Endothelial cell of umbilical vein (primary cell): ENCODE measurements around the gene REC8. TPM values are rescaled to one million over a fixed set of nuclear protein-coding genes. Genes with fewer than 3 reads are reported as not detected.

Experiments used
- BruUV-seq: library from RNA; stranded (reverse); fragments of 400-500 nt; replicated peaks from 2 replicates; lab custom pipeline; 2021; lab: Mats Ljungman, UMichigan
- CTCF ChIA-PET: fragments of 300-600, 350-600 bp; sonication (Branson Sonifier 250); formaldehyde crosslinking; loops from one replicate; lab custom pipeline; 2021; ENCODE audit warnings: antibody characterized with exemption, inconsistent platforms; lab: Charles Lee
- POLR2A ChIA-PET: fragments of 300-600, 350-600 bp; sonication (Branson Sonifier 250); formaldehyde crosslinking; loops from one replicate; lab custom pipeline; 2021; ENCODE audit warnings: antibody characterized with exemption, inconsistent platforms; lab: Charles Lee
- DNase-seq: peaks from one replicate; pipeline ENCODE4 v3.0.0-alpha.2; 2011; ENCODE audit warnings: low read depth, low spot score
- FAIRE-seq: peaks from 2 replicates; lab custom pipeline; 2011; peaks lifted over from hg19 to GRCh38; lab: Jason Lieb, UNC
- H2AFZ ChIP-seq: 2 replicates; pipeline ENCODE4 v1.6.0; 2012; ENCODE audit warnings: low read depth, low read length, control low read depth, inconsistent platforms
- H3K27ac ChIP-seq: 2 replicates; pipeline ENCODE4 v1.5.1; 2011; ENCODE audit warnings: low read depth, mild to moderate bottlenecking, control low read depth, low read length, moderate library complexity; ENCODE audit not compliant: insufficient read depth
- H3K27me3 ChIP-seq, 2 experiments: 2 replicates each; pipeline versions ENCODE4 v1.6.0 to v1.6.1; 2011; ENCODE audit warnings: low read length in 2 of 2, mixed read lengths in 1 of 2; ENCODE audit not compliant: control insufficient read depth in 2 of 2, insufficient read depth in 2 of 2
- H3K36me3 ChIP-seq, 2 experiments: 2 replicates in 1 of 2; 3 replicates in 1 of 2; pipeline ENCODE4 v1.5.1; 2011; ENCODE audit warnings: low read length in 2 of 2, mild to moderate bottlenecking in 1 of 2, moderate library complexity in 1 of 2; ENCODE audit not compliant: control insufficient read depth in 2 of 2, insufficient read depth in 2 of 2; ENCODE audit errors: extremely low read depth in 1 of 2
- H3K4me1 ChIP-seq: 3 replicates; pipeline ENCODE4 v1.5.1; 2011; ENCODE audit warnings: mild to moderate bottlenecking, low read length; ENCODE audit not compliant: control insufficient read depth, insufficient read depth; ENCODE audit errors: extremely low read depth
- H3K4me2 ChIP-seq: 2 replicates; pipeline ENCODE4 v1.6.1; 2011; ENCODE audit warnings: low read length, control low read depth, mixed read lengths; ENCODE audit not compliant: insufficient read depth
- H3K4me3 ChIP-seq, 3 experiments: fragments of 200-600 bp in 1 of 3; sonication (generic), shearing (Covaris generic) in 1 of 3; replicated peaks in 1 of 3; 2 replicates each; pipeline ENCODE4 v1.5.1; 2011 to 2016; ENCODE audit warnings: control low read depth in 3 of 3, low read length in 3 of 3, mild to moderate bottlenecking in 2 of 3, inconsistent platforms in 1 of 3, low read depth in 1 of 3, moderate library complexity in 1 of 3; ENCODE audit not compliant: insufficient read depth in 1 of 3
- H3K79me2 ChIP-seq: 2 replicates; pipeline ENCODE4 v1.6.0; 2012; ENCODE audit warnings: low read length, inconsistent platforms; ENCODE audit not compliant: control insufficient read depth, insufficient read depth
- H3K9ac ChIP-seq: replicated peaks from 2 replicates; pipeline ENCODE3; 2011; ENCODE audit warnings: low read length, control low read depth; ENCODE audit not compliant: insufficient read depth; ENCODE audit errors: extremely low read depth
- H3K9me1 ChIP-seq: replicated peaks from 3 replicates; pipeline ENCODE4 v1.6.0; 2011; ENCODE audit warnings: mild to moderate bottlenecking, low read length; ENCODE audit not compliant: control insufficient read depth, insufficient read depth; ENCODE audit errors: extremely low read depth
- H3K9me3 ChIP-seq: replicated peaks from 2 replicates; pipeline ENCODE4 v1.5.1; 2012; ENCODE audit warnings: low read length, inconsistent platforms; ENCODE audit not compliant: control insufficient read depth, insufficient read depth
- H4K20me1 ChIP-seq: replicated peaks from 2 replicates; pipeline ENCODE3; 2011; ENCODE audit warnings: mild to moderate bottlenecking, low read length; ENCODE audit not compliant: control insufficient read depth, insufficient read depth; ENCODE audit errors: extremely low read depth
- EZH2 ChIP-seq: IDR thresholded peaks from 2 replicates; pipeline ENCODE4 v1.6.1; 2012; ENCODE audit warnings: borderline replicate concordance, low read depth, mild to moderate bottlenecking, moderate library complexity, low read length, inconsistent platforms; ENCODE audit not compliant: severe bottlenecking
- GATA2 ChIP-seq: IDR thresholded peaks from 2 replicates; pipeline ENCODE4 v1.7.0; 2011; ENCODE audit warnings: low read depth, mild to moderate bottlenecking, moderate library complexity, mixed read lengths, low read length; ENCODE audit not compliant: insufficient read length, insufficient read depth
- JUN ChIP-seq: IDR thresholded peaks from 2 replicates; pipeline ENCODE4 v1.6.1; 2011; ENCODE audit warnings: borderline replicate concordance, low read depth; ENCODE audit not compliant: insufficient read length, insufficient read depth
- MAX ChIP-seq: IDR thresholded peaks from 2 replicates; pipeline ENCODE4 v1.6.1; 2011; ENCODE audit not compliant: insufficient read depth, insufficient read length
- MYC ChIP-seq: IDR thresholded peaks from one replicate; pipeline ENCODE4 v1.6.1; 2011; ENCODE audit warnings: mild to moderate bottlenecking, low read depth, low read length
- POLR2A ChIP-seq: IDR thresholded peaks from 2 replicates; pipeline ENCODE4 v1.6.1; 2012; ENCODE audit warnings: low read depth, mild to moderate bottlenecking, control low read depth, low read length
- POLR2AphosphoS5 ChIP-seq: IDR thresholded peaks from 2 replicates; pipeline ENCODE4 v1.6.1; 2012; ENCODE audit warnings: low read depth, mild to moderate bottlenecking, control low read depth, low read length, moderate library complexity; ENCODE audit not compliant: insufficient read depth
- dilution Hi-C: fragments of 300-500 bp; cut with MboI; formaldehyde crosslinking; loops from one replicate; pipeline ENCODE4 v1.15.0; 2019; ENCODE audit warnings: low sequenced_read_pairs; ENCODE audit not compliant: extremely low pct_ligation_motif_present
- intact Hi-C: fragments of 100-400 bp; cut with micrococcal nuclease; formaldehyde crosslinking; loops from one replicate; pipeline ENCODE4 v1.10.0; 2022
- polyA plus RNA-seq, 4 experiments: library from polyadenylated mRNA; depleted of rRNA in 3 of 4; stranded (reverse) in 3 of 4; unstranded in 1 of 4; fragments of >200 nt; gene quantifications; 2 replicates each; pipeline versions ENCODE4 v1.2.1 to v1.2.3, GENCODE V29; 2011 to 2012; ENCODE audit warnings: missing spikeins in 1 of 4
- total RNA-seq: library from RNA; stranded (reverse); gene quantifications from 2 replicates; pipeline ENCODE4 v1.2.3, GENCODE V29; 2021
- TF ChIP-seq, protein P1 (sequence below), 2 donors: IDR thresholded peaks; 1 replicate in 1 of 2; 2 replicates in 1 of 2; pipeline ENCODE4 v1.5.1; 2011; ENCODE audit warnings: low read length in 2 of 2, mild to moderate bottlenecking in 2 of 2, moderate library complexity in 2 of 2, control low read depth in 1 of 2, inconsistent platforms in 1 of 2, low read depth in 1 of 2; ENCODE audit not compliant: insufficient read depth in 1 of 2; ENCODE audit errors: extremely low read depth in 1 of 2

The REC8 gene
- total and polyA plus RNA-seq, 2 donors (not counting 3 experiments of a cell fraction or from before 2014, with no cell fraction given): 12.5 to 33.6 TPM

DNA sequence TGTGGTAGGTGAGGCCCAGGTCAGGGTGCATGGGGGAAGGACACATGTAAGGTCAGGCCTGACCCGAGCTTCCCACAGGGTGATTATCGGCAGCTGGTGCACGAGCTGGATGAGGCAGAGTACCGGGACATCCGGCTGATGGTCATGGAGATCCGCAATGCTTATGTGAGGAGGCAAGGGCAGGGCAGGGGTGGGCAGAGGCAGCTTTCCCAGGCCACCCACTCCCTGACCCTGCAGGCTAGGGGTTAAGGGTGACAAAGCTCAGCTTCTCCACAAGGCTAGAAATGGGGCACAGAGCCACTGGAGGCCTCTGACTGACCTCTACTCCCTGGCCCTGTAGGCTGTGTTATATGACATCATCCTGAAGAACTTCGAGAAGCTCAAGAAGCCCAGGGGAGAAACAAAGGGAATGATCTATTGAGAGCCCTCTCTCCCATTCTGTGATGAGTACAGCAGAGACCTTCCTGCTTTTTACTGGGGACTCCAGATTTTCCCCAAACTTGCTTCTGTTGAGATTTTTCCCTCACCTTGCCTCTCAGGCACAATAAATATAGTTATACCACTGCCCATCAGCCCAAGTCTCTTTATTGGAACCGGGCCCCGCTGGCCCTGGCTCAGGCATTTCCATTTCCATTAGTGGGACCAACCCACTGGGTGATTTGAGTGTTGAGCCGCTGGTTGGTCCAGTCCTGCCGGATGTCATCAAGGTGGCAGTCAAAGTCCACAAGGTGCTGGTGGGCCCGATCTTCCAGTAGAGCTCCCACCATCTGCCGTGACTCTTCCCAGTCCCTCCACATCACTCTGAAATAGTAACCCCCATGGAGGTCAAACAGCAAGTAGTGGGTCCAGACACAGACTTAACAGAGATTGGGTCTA, 33.2 kb upstream of the REC8 start:
- H2AFZ ChIP-seq: no peak overlapping the region
- ChIA-PET CTCF (no interaction called here), POLR2A (no interaction called here)
- dilution Hi-C loops (no loop called here), intact Hi-C loops (no loop called here)
- no peaks in the 10 kb centered on the region for H3K9me3 ChIP-seq
- H3K27me3 ChIP-seq: no peaks in the 10 kb centered on the region
- no peak overlapping the region for H3K4me3 ChIP-seq
- TF ChIP-seq POLR2A (no peak), POLR2AphosphoS5 (no peak), MYC (no peak), EZH2 (no peak), MAX (no peak), GATA2 (no peak), JUN (no peak)
- TF ChIP-seq, protein P1, sequence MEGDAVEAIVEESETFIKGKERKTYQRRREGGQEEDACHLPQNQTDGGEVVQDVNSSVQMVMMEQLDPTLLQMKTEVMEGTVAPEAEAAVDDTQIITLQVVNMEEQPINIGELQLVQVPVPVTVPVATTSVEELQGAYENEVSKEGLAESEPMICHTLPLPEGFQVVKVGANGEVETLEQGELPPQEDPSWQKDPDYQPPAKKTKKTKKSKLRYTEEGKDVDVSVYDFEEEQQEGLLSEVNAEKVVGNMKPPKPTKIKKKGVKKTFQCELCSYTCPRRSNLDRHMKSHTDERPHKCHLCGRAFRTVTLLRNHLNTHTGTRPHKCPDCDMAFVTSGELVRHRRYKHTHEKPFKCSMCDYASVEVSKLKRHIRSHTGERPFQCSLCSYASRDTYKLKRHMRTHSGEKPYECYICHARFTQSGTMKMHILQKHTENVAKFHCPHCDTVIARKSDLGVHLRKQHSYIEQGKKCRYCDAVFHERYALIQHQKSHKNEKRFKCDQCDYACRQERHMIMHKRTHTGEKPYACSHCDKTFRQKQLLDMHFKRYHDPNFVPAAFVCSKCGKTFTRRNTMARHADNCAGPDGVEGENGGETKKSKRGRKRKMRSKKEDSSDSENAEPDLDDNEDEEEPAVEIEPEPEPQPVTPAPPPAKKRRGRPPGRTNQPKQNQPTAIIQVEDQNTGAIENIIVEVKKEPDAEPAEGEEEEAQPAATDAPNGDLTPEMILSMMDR (IDR thresholded peaks at IDR 0.05; ENCODE audit: extremely low read depth in 1 of 2, insufficient read depth in 1 of 2, low read depth in 1 of 2, low read length in 2 of 2): no peak
- H4K20me1 ChIP-seq: no peaks in the 10 kb centered on the region
- H3K4me2 ChIP-seq: no peak overlapping the region
- DNase-seq (no peak), FAIRE-seq (no peak)
- H3K9ac ChIP-seq: no peak overlapping the region
- BruUV-seq: TSS peak; percentile 27
- no peaks in the 10 kb centered on the region for H3K9me1 ChIP-seq
- peaks cover 19% of the 10 kb centered on the region for H3K4me1 ChIP-seq
- no peak overlapping the region for H3K27ac ChIP-seq
- H3K36me3 ChIP-seq: peaks cover 6 to 19% of the 10 kb centered on the region in 2 experiments
- H3K79me2 ChIP-seq: peaks cover 21% of the 10 kb centered on the region
